Heart right ventricle (tissue), 16 donors: ENCODE results near the gene OR56A3. TPM values are rescaled to one million over a fixed set of nuclear protein-coding genes. Genes with fewer than 3 reads are reported as not detected.

Experiments
- ATAC-seq, 8 donors: fragments of 200-7000 bp; cut with Tn5 transposase; one replicate each; pipeline ENCODE4 v1.9.1; 2020; ENCODE audit warnings: mild to moderate bottlenecking in 8 of 8, moderate library complexity in 8 of 8, moderate number of reproducible peaks in 1 of 8
- DNase-seq, 2 donors: peaks; one replicate each; pipeline ENCODE4 v3.0.0-alpha.2; 2020
- H3K27ac ChIP-seq, 10 donors: fragments of 200-600 bp; sonication (generic) in 2 of 10; one replicate each; pipeline versions ENCODE4 v1.5.0 to v1.8.0; 2020 to 2022; ENCODE audit warnings: mild to moderate bottlenecking in 3 of 10
- H3K27me3 ChIP-seq, 7 donors: fragments of 200-600 bp; one replicate each; pipeline ENCODE4 v1.8.0; 2021 to 2022; ENCODE audit warnings: mild to moderate bottlenecking in 2 of 7
- H3K36me3 ChIP-seq, 9 donors: fragments of 200-600 bp; sonication (generic) in 1 of 9; one replicate each; pipeline versions ENCODE4 v1.5.0 to v1.8.0; 2020 to 2022; ENCODE audit warnings: mild to moderate bottlenecking in 2 of 9
- H3K4me1 ChIP-seq, 9 donors: fragments of 200-600 bp; sonication (generic) in 1 of 9; one replicate each; pipeline versions ENCODE4 v1.5.0 to v1.8.0; 2020 to 2022; ENCODE audit warnings: mild to moderate bottlenecking in 4 of 9
- H3K4me3 ChIP-seq, 10 donors: fragments of 200-600 bp; sonication (generic) in 2 of 10; one replicate each; pipeline versions ENCODE4 v1.5.0 to v1.8.0; 2020 to 2022; ENCODE audit warnings: mild to moderate bottlenecking in 7 of 10, moderate library complexity in 2 of 10
- H3K9me3 ChIP-seq, 11 donors: fragments of 200-600 bp in 10 of 11; sonication (generic) in 2 of 11; one replicate each; pipeline versions ENCODE4 v1.5.0 to v1.8.0; 2013 to 2022; ENCODE audit warnings: mild to moderate bottlenecking in 2 of 11, control low read depth in 1 of 11, moderate library complexity in 1 of 11
- WGBS, 2 donors: extraction: QIAGEN DNeasy Blood & Tissue Kit; methylation state at CpG; one replicate each; pipeline ENCODE4 v1.1.7; 2013; ENCODE audit warnings: inconsistent platforms in 1 of 2; 5-methylcytosine and 5-hydroxymethylcytosine counted together
- intact Hi-C, 10 donors: fragments of 100-400 bp; cut with DNase I; formaldehyde crosslinking; loops; one replicate each; pipeline versions ENCODE4 v1.11.1 to v1.14.2; 2022
- polyA plus RNA-seq, 2 donors: library from polyadenylated mRNA; stranded (reverse); fragments of 200-250 nt; gene quantifications; one replicate each; pipeline ENCODE4 v1.2.3, GENCODE V29; 2013
- total RNA-seq, 10 donors: library from RNA; stranded (reverse); fragmentation: NEBNext Ultra II Directional in 3 of 10; extraction: Animal tissue kit (Norgen Biotek cat#: 25700) in 3 of 10; gene quantifications; one replicate each; pipeline versions ENCODE4 v1.2.1 to v1.2.4, GENCODE V29; 2021 to 2023
- TF ChIP-seq, protein P1 (sequence below), 9 donors: fragments of 200-600 bp; sonication (generic) in 2 of 9; IDR thresholded peaks; one replicate each; pipeline versions ENCODE4 v1.5.0 to v1.8.0; 2021 to 2022; ENCODE audit warnings: antibody characterized with exemption in 9 of 9, mild to moderate bottlenecking in 5 of 9, moderate library complexity in 1 of 9
- donor health status: Arrhythmogenic right ventricular cardiomyopathy.
- donor health status: ischemic (EF 13 %, LVEDD 7.1; RV severe dilation, severe dysfunction).
- donor health status: healthy with polysubstance abuse.
- donor health status: DM: no; HTN: yes; CAD: no.
- donor health status: DM: no; HTN: no; CAD: no.
- donor health status: ischemic (EF 25% LVEDD 6.9; RV normal size, moderate dysfunction).
- donor health status: ischemic (EF 25% LVEDD 5.7; RV mildly dilated, moderate dysfunction).
- donor health status: healthy.
- donor health status: DM: yes; HTN: yes; CAD: no.
- donor health status: Ischemic cardiomyopathy.
- donor health status: ischemic (EF 35%, LVEDD 5.7; RV mildly dilated, moderate dysfunction).
- donor health status: nonischemic (EF 11% LVEDD 7.7; RV severe dilation, severe dysfunction).
- donor health status: DM: yes; HTN: yes; CAD: no.
- donor health status: PGD.
- donor health status: ischemic (EF 29% LVEDD 5.4; RV normal size, mild dysfunction).
- donor health status: nonischemic (EF 23%, LVEDD 6.1; RV moderate dilation, normal function).

OR56A3 gene
- total and polyA plus RNA-seq, 12 donors: not detected

DNA sequence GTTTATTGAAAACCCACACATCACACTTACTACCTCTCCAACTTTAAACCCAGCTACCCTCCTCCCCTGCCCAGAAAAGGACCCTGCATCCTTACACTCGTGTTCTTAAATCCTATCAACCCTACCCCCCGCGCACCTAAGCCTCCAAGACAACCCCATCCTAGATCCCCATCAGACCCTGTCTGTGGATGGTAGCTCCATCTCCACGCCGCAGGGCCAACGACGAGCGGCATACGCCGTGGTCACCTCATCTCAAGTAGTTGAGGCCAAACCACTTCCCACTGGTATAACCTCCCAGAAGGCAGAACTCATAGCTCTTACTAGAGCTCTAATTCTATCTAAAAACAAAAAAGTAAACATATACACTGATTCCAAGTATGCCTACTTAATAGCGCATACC is 9.4 kb upstream of the OR56A3 start:
- H3K27me3 ChIP-seq: no peaks in the 10 kb centered on the region
- no peaks in the 10 kb centered on the region for H3K4me1 ChIP-seq
- no peaks in the 10 kb centered on the region for H3K36me3 ChIP-seq
- H3K27ac ChIP-seq: no peak overlapping the region
- H3K9me3 ChIP-seq: peaks cover 0 to 29% (median 0%) of the 10 kb centered on the region in 11 donors
- ATAC-seq (no peak), DNase-seq (no peak)
- TF ChIP-seq, protein P1, sequence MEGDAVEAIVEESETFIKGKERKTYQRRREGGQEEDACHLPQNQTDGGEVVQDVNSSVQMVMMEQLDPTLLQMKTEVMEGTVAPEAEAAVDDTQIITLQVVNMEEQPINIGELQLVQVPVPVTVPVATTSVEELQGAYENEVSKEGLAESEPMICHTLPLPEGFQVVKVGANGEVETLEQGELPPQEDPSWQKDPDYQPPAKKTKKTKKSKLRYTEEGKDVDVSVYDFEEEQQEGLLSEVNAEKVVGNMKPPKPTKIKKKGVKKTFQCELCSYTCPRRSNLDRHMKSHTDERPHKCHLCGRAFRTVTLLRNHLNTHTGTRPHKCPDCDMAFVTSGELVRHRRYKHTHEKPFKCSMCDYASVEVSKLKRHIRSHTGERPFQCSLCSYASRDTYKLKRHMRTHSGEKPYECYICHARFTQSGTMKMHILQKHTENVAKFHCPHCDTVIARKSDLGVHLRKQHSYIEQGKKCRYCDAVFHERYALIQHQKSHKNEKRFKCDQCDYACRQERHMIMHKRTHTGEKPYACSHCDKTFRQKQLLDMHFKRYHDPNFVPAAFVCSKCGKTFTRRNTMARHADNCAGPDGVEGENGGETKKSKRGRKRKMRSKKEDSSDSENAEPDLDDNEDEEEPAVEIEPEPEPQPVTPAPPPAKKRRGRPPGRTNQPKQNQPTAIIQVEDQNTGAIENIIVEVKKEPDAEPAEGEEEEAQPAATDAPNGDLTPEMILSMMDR (IDR thresholded peaks at IDR 0.05): no peak
- 92 to 95% methylated on average over 11 of the region's 11 CpGs for whole genome bisulfite sequencing, 2 donors
- no peak overlapping the region for H3K4me3 ChIP-seq
- intact Hi-C loops: no loop called here

DNA sequence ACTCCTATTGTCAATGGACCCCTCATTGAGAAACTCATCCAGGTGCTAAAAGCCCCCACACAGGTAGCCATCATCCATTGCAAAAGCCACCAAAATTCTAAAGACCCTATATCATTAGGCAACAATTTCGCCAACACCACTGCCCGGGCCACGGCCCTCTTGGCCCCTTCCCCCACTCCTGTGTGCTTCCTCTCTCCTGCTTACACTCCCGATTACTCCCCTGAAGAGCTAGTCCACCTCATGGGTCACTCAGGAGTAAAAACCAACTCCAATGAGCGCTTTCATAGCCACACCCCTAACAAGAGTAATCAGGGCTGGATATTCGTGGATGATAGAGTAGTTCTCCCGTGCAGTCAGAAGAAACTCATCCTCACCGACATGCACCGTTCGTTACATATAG is 8.9 kb upstream of the OR56A3 start:
- Histone ChIP-seq H3K27me3 (no peaks in the 10 kb centered on the region), H3K27ac (no peak overlapping the region), H3K4me3 (no peak overlapping the region), H3K4me1 (no peaks in the 10 kb centered on the region), H3K36me3 (no peaks in the 10 kb centered on the region), H3K9me3 (peaks cover 0 to 29% (median 0%) of the 10 kb centered on the region in 11 donors)
- ATAC-seq (no peak), DNase-seq (no peak)
- TF ChIP-seq, protein P1 (IDR thresholded peaks at IDR 0.05): no peak
- intact Hi-C loops: no loop called here
- 89 to 93% methylated on average over 10 of the region's 10 CpGs for WGBS, 2 donors

DNA sequence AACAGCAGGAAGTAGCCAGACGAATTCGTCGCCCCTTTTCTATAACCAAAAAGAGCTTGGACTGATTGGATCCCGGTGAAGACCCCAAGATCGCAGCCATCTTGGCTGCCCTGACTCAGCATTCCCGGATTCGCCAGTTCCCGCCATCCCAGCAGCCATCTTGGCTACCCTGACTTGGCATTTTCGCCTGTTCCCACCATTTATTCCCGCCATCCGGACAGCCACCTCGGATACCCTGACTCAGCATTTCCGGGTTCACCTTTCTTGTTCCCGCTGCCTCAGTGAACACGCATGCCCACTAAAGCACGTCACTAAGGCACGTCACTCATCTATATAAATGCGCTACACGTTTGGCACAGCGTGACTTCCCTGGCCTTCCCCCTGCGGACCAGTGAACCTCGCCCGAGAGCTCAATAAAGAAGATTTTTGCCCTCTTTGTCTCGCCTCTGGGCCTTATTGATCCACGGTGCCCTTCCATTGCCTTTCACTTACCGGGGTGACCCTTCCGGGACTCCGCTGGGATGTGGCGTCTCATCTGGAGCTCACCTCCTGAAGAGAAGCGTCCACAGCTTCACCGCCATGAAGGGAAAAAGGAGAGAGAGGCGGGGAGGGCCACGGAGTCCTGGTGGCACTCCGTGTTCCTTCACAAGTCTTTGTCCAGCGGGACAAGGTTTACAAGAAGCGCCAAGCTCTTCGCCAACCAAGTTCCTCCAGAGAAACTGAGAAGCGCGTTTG is 4.0 kb upstream of the OR56A3 start:
- peaks cover 0 to 9% (median 0%) of the 10 kb centered on the region in 11 donors for H3K9me3 ChIP-seq
- DNase-seq: no peak
- no peak overlapping the region for H3K4me3 ChIP-seq
- TF ChIP-seq, protein P1 (IDR thresholded peaks at IDR 0.05): no peak
- H3K36me3 ChIP-seq: no peaks in the 10 kb centered on the region
- H3K27me3 ChIP-seq: no peaks in the 10 kb centered on the region
- intact Hi-C loops: no loop called here
- 88 to 92% methylated on average over 39 of the region's 39 CpGs for WGBS, 2 donors
- no peak for ATAC-seq
- no peaks in the 10 kb centered on the region for H3K4me1 ChIP-seq
- no peak overlapping the region for H3K27ac ChIP-seq

DNA sequence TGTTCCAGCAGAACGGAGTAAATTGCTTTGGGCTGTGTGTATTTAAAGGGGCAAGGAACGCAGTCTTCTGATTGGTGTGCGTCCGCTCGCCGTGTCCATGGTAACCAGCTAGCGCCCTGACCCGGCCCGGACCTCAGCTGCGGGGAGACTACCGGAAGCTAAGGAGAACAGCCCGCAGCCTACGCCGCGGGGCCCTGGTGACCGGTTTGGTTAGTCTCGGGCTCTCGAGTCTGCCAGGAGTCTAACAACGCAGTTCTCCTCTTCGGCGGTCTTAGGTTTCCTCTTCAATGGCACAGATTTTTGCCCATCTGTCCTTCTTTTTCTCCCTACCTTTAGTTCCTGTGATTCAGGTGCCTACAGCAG is 3.5 kb upstream of the OR56A3 start:
- Histone ChIP-seq H3K4me3 (no peak overlapping the region), H3K4me1 (no peaks in the 10 kb centered on the region), H3K27me3 (no peaks in the 10 kb centered on the region), H3K36me3 (no peaks in the 10 kb centered on the region), H3K27ac (no peak overlapping the region), H3K9me3 (peaks cover 0 to 9% (median 0%) of the 10 kb centered on the region in 11 donors)
- TF ChIP-seq, protein P1 (IDR thresholded peaks at IDR 0.05): no peak
- 68 to 77% methylated on average over 21 of the region's 21 CpGs for WGBS, 2 donors
- intact Hi-C loops: no loop called here
- DNase-seq (no peak), ATAC-seq (no peak)
